HepG2 (cell line): Measurements from ENCODE around the gene ALLC.
"Not testable (repeated sequence)": the region's sequence is repeated elsewhere in the genome, so short reads cannot be mapped to it uniquely, and the experiment has no call there.

Experiments used
- ZNF335 ChIP-seq: sonication (generic); formaldehyde crosslinking; IDR thresholded peaks from 2 replicates; pipeline ENCODE4 v1.4.0; 2020; ENCODE audit warnings: missing genetic modification reagents
- TF ChIP-seq, protein P1 (sequence below), 2 experiments: sonication (generic) in 1 of 2; formaldehyde crosslinking in 1 of 2; IDR thresholded peaks; 2 replicates each; pipeline versions ENCODE4 v1.4.0 to v1.6.1; 2018 to 2020; ENCODE audit warnings: missing genetic modification reagents in 2 of 2, borderline replicate concordance in 1 of 2, low read depth in 1 of 2, mild to moderate bottlenecking in 1 of 2, missing biosample characterization in 1 of 2
- TF ChIP-seq, protein P2 (sequence below): sonication (generic); formaldehyde crosslinking; IDR thresholded peaks from 2 replicates; pipeline ENCODE4 v1.5.0; 2020; ENCODE audit warnings: mild to moderate bottlenecking, missing genetic modification reagents, moderate library complexity

DNA sequence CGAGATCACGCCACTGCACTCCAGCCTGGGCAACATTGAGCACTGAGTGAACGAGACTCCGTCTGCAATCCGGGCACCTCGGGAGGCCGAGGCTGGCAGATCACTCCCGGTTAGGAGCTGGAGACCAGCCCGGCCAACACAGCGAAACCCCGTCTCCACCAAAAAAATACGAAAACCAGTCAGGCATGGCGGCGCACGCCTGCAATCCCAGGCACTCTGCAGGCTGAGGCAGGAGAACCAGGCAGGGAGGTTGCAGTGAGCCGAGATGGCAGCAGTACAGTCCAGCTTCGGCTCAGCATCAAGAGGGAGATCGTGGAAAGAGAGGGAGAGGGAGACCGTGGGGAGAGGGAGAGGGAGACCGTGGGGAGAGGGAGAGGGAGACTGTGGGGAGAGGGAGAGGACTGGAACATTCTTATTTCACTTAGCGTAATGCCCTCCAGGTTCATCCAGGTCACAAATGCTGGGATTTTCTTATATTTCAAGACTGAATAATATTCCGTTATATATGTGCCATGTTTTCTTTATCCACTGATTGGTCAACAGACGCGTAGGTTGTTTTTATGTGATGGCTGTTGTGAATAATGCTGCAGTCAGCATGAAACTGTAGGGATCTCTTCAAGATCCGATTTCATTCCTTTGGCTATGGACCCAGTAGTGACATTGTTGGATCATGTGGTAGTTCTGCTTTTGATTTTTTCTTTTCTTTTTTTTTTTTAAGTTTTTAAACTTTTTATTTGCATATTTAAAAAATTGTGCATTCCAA, 41.4 kb upstream of the ALLC start:
- TF ChIP-seq, protein P1, sequence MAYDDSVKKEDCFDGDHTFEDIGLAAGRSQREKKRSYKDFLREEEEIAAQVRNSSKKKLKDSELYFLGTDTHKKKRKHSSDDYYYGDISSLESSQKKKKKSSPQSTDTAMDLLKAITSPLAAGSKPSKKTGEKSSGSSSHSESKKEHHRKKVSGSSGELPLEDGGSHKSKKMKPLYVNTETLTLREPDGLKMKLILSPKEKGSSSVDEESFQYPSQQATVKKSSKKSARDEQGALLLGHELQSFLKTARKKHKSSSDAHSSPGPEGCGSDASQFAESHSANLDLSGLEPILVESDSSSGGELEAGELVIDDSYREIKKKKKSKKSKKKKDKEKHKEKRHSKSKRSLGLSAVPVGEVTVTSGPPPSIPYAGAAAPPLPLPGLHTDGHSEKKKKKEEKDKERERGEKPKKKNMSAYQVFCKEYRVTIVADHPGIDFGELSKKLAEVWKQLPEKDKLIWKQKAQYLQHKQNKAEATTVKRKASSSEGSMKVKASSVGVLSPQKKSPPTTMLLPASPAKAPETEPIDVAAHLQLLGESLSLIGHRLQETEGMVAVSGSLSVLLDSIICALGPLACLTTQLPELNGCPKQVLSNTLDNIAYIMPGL (CRISPR knock-in tag; IDR thresholded peaks at IDR 0.05; ENCODE audit: borderline replicate concordance in 1 of 2, low read depth in 1 of 2) = not testable (repeated sequence)
- TF ChIP-seq, protein P2, sequence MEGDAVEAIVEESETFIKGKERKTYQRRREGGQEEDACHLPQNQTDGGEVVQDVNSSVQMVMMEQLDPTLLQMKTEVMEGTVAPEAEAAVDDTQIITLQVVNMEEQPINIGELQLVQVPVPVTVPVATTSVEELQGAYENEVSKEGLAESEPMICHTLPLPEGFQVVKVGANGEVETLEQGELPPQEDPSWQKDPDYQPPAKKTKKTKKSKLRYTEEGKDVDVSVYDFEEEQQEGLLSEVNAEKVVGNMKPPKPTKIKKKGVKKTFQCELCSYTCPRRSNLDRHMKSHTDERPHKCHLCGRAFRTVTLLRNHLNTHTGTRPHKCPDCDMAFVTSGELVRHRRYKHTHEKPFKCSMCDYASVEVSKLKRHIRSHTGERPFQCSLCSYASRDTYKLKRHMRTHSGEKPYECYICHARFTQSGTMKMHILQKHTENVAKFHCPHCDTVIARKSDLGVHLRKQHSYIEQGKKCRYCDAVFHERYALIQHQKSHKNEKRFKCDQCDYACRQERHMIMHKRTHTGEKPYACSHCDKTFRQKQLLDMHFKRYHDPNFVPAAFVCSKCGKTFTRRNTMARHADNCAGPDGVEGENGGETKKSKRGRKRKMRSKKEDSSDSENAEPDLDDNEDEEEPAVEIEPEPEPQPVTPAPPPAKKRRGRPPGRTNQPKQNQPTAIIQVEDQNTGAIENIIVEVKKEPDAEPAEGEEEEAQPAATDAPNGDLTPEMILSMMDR (CRISPR knock-in tag) = not testable (repeated sequence)
- not testable (repeated sequence) for TF ChIP-seq ZNF335 (CRISPR knock-in tag)
